GM12873 (cell line): Measurements from ENCODE around the gene RSU1.

ENCODE experiments used
- TF ChIP-seq, protein P1 (sequence below): IDR thresholded peaks from 2 replicates; pipeline ENCODE4 v1.5.1; 2012; ENCODE audit warnings: low read depth, mild to moderate bottlenecking, moderate library complexity, low read length, control low read depth; ENCODE audit not compliant: insufficient read depth; ENCODE audit errors: missing control alignments

Gene RSU1

DNA sequence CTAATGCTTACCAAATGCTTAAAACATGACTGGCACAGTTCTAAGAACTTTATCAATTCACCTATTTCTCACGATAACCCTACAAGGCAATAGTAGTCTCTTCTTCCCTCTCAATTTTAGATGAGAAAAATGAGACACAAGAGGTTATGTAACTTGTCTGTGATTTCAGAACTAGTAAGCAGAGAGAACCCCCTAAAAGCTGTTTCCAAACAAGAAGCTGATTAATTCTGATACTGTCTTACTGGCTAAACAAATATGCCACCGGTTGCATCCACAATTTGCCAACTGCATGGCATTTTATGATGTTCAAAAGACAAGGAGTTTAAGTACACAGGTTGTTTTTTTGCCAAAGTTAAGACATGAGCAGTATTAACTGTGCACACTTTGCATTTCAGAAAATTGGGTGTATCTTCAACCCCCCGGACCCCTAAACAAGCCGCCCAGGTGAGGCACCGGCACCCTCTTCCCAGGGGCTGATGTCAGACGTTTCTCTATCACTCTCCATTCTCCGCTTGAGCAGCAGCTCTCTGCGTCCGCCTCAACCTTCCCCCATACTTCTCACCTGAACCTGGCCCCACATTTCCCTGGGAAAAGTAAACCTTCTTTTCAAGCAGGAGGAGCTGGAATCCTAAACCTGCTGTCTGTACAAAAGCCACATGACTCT, 21.7 kb downstream of the RSU1 start:
- TF ChIP-seq, protein P1, sequence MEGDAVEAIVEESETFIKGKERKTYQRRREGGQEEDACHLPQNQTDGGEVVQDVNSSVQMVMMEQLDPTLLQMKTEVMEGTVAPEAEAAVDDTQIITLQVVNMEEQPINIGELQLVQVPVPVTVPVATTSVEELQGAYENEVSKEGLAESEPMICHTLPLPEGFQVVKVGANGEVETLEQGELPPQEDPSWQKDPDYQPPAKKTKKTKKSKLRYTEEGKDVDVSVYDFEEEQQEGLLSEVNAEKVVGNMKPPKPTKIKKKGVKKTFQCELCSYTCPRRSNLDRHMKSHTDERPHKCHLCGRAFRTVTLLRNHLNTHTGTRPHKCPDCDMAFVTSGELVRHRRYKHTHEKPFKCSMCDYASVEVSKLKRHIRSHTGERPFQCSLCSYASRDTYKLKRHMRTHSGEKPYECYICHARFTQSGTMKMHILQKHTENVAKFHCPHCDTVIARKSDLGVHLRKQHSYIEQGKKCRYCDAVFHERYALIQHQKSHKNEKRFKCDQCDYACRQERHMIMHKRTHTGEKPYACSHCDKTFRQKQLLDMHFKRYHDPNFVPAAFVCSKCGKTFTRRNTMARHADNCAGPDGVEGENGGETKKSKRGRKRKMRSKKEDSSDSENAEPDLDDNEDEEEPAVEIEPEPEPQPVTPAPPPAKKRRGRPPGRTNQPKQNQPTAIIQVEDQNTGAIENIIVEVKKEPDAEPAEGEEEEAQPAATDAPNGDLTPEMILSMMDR = no peak

- TF ChIP-seq, protein P1 = no peak
Measured at GRCh38 chr10:16794005-16794404, 23.2 kb downstream of the RSU1 start.

DNA sequence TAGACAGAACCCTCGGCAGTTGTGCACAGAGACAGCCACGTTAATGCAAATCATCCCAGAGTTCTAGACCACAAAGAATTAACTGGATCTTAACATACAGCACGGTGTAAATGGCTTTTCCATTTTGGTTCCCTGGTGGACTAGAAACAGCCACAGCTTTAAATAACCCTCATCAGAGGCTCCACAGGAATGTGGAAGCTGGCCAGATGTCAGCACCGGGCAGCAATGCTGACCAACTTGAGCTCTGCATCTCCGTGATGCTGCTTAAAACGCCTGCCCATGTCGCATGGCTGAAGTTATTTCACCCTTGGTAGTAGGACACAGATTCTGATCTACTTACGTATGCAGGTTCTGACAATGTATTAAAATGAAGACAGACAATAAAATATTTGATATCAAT, 24.5 kb downstream of the RSU1 start:
- TF ChIP-seq, protein P1 = no peak

DNA sequence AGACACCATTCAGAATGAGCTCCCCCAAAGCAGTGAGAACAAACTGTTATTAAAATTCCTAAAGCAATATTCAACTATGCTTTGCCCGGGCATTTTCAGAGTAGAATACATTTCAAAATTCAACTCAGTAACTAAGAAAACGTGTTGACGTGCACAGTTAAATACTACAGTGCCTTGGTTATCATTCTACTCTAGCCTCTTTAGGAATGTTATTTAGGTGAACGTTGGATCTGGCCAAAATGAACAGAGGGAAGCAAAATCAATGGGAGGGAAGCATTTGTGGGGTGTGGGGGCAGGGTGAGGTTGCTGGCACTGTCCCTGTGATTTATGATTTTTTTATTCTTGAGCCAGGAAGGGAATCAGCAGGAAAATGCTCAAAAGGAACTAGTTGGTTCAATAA, 27.5 kb downstream of the RSU1 start:
- TF ChIP-seq, protein P1 = no peak

DNA sequence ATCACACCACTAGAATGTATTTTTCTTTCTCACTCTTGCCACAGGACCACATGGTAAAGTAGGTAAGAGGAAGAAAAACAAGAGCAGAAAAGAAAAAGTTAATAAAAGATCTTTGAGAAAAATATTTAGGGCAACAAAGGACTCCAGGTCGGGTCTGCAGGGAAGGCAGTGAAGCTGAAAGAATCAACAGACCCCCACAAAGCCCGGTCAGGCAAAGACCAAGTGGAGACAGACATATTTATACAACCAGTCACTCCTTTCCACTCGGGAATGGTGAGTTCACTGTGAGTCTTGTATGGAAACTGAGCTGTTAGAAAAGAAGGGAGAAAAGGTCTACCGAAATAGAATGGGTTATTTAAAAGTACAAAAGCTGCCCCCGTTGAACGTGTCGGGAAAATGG, 28.0 kb downstream of the RSU1 start:
- TF ChIP-seq, protein P1 = no peak

GRCh38 chr10:16788778-16789177, 28.4 kb downstream of the RSU1 start:
- TF ChIP-seq, protein P1 = no peak

- TF ChIP-seq, protein P1 = no peak
Measured at GRCh38 chr10:16788125-16788524, 29.1 kb downstream of the RSU1 start.
